HCT116 (cell line): Measurements from ENCODE around the gene MED26.

Source experiments
- CBX3 ChIP-seq: IDR thresholded peaks from 2 replicates; pipeline ENCODE4 v1.6.1; 2012; ENCODE audit warnings: low read depth
- EGR1 ChIP-seq: IDR thresholded peaks from 2 replicates; pipeline ENCODE4 v1.6.1; 2012; ENCODE audit warnings: low read depth
- EZH2phosphoT487 ChIP-seq: fragments of 200-600 bp; IDR thresholded peaks from 2 replicates; pipeline ENCODE4 v1.6.1; 2018; ENCODE audit warnings: antibody characterized with exemption, borderline replicate concordance
- POLR2A ChIP-seq: IDR thresholded peaks from 2 replicates; pipeline ENCODE4 v1.7.0; 2011; ENCODE audit warnings: borderline replicate concordance; ENCODE audit not compliant: insufficient read depth, insufficient read length; ENCODE audit errors: extremely low read depth
- TCF7L2 ChIP-seq: IDR thresholded peaks from 2 replicates; pipeline ENCODE4 v1.7.0; 2011; ENCODE audit warnings: borderline replicate concordance, inconsistent platforms; ENCODE audit not compliant: insufficient read depth, insufficient read length; ENCODE audit errors: extremely low read depth
- TF ChIP-seq, protein P1 (sequence below): IDR thresholded peaks from 2 replicates; pipeline ENCODE4 v1.6.1; 2012
- TF ChIP-seq, protein P2 (sequence below), 3 experiments: fragments of 200-600 bp in 1 of 3; sonication (generic) in 1 of 3; IDR thresholded peaks in 2 of 3; conservative IDR thresholded peaks in 1 of 3; 2 replicates each; pipeline ENCODE4 v1.5.1; 2012 to 2017; ENCODE audit warnings: low read depth in 2 of 3, low read length in 2 of 3, antibody characterized with exemption in 1 of 3, borderline replicate concordance in 1 of 3, control low read depth in 1 of 3, mild to moderate bottlenecking in 1 of 3, mixed read lengths in 1 of 3, mixed run types in 1 of 3, moderate library complexity in 1 of 3; ENCODE audit not compliant: insufficient read depth in 1 of 3

DNA sequence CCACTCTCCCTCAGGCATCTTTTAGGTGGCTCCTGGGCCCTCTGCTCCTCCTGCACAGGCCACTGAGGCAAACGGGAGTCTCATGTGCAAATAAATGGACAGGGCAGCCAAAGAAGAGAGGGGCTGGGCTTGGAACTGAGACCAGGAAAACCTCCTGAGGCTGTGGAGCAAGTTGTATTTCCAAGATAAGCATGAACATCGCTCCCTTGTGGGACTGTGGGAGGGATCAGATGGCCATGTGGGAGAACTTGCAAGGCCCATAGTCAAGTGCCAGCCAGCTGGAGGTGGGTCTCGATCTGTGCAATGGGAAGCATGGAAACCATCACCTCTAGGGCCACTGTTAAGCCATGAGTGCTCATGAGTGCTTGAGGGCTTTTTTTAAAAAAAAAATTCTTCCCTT, 24.9 kb downstream of the MED26 start:
- TF ChIP-seq CBX3 (no peak), EZH2phosphoT487 (no peak), POLR2A (no peak), EGR1 (no peak), TCF7L2 (no peak)
- TF ChIP-seq, protein P1, sequence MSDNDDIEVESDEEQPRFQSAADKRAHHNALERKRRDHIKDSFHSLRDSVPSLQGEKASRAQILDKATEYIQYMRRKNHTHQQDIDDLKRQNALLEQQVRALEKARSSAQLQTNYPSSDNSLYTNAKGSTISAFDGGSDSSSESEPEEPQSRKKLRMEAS: no peak
- TF ChIP-seq, protein P2, sequence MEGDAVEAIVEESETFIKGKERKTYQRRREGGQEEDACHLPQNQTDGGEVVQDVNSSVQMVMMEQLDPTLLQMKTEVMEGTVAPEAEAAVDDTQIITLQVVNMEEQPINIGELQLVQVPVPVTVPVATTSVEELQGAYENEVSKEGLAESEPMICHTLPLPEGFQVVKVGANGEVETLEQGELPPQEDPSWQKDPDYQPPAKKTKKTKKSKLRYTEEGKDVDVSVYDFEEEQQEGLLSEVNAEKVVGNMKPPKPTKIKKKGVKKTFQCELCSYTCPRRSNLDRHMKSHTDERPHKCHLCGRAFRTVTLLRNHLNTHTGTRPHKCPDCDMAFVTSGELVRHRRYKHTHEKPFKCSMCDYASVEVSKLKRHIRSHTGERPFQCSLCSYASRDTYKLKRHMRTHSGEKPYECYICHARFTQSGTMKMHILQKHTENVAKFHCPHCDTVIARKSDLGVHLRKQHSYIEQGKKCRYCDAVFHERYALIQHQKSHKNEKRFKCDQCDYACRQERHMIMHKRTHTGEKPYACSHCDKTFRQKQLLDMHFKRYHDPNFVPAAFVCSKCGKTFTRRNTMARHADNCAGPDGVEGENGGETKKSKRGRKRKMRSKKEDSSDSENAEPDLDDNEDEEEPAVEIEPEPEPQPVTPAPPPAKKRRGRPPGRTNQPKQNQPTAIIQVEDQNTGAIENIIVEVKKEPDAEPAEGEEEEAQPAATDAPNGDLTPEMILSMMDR (IDR thresholded peaks at IDR 0.05 in 2 of 3, conservative IDR thresholded peaks at IDR 0.05 in 1 of 3; ENCODE audit: borderline replicate concordance in 1 of 3, insufficient read depth in 1 of 3, low read depth in 2 of 3, low read length in 2 of 3): no peak
